Raji (cell line): Measurements from ENCODE around the gene HLA-DMA.

Source experiments
- POLR2A ChIP-seq: IDR thresholded peaks from 2 replicates; pipeline ENCODE4 v1.6.1; 2011; ENCODE audit warnings: low read depth, low read length, control low read depth; ENCODE audit not compliant: insufficient read depth

HLA-DMA gene

GRCh38 chr6:32947552-32948465 is 5.1 kb downstream of the HLA-DMA start:
- no peak for TF ChIP-seq POLR2A

DNA sequence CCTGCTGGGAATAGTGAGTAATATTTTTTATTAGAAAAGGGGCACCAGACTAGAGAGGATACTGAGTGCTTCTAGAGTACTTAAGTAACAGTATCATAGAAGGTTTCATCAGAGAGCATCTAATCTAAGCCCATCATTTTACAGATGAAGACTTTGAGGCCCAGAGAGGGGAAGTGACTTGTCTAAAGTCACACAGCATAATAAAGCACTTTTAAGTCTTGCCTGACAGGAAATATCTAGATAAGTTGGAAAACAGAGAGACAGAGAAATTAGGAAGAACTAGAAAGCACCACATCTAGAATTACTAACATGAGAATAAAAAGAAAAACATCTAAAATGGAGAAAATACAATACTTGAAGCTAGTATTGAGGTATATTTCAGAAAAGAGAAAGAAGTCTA is 6.0 kb downstream of the HLA-DMA start:
- TF ChIP-seq POLR2A: no peak

DNA sequence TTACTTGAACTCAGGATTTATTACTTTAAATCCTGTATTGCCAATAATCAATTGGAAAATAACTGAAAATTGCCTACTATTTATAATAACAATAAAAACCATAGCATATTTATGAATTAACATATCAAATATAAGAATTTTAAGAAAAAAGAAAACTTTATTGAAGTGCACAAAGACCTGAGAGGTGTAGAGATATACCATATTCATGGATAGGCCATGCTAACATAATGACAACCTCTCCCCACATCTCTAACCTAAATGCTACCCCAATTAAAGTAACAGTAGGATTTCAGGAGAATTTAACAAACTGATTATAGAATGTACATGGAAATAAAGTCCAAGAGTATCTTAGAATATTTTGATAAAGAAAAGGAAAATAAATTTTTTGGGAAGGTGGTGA is 6.9 kb downstream of the HLA-DMA start:
- no peak for TF ChIP-seq POLR2A

DNA sequence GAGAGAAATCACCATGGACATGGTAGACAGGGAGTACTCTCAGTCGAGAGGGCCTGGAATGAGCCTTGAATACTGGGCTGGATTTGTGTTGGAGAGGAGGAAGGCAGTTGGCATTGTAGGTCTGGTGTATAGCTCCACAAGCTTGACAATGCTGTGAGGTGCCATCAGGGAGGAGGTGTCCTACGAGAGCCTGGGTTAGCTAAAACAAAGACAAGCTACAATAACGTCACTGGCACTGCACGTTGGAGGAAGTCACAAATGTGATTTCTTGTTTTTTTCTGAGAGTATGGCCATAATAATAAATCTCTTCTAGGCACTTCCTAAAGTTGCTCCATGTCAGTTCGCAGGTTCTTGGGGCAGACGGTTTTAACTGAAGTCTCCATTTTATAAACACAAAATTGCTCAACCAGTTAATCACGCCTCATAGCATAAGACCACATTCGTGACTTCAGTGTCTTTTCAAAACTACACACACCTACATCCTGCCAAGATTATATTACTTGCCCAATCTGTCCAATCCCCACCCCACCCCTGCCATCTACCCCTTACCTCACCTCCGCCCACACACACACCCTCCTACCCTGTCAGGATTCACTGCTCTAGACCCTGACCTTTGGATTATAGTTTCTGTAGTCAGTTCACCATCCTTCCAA is 7.7 kb downstream of the HLA-DMA start:
- TF ChIP-seq POLR2A: peak; percentile 50; the same call in 1 of the 2 replicates

GRCh38 chr6:32943864-32944649 is 8.8 kb downstream of the HLA-DMA start:
- peak; percentile 88 for TF ChIP-seq POLR2A

- TF ChIP-seq POLR2A: 0 out of 2 replicates have a peak, but pooled peaks have one; percentile 34
These were observed 10.3 kb downstream of the HLA-DMA start for GRCh38 chr6:32942555-32943123.

GRCh38 chr6:32941214-32941768 is 11.6 kb downstream of the HLA-DMA start:
- no peak; the same call in 1 of the 2 replicates for TF ChIP-seq POLR2A

- TF ChIP-seq POLR2A: peak; percentile 50; the same call in 1 of the 2 replicates
These were observed 12.2 kb downstream of the HLA-DMA start, which contains the start of gene HLA-DMB for GRCh38 chr6:32940656-32941213. Gene HLA-DMB (minus strand): TSS chr6:32941028. CDS start chr6:32940807, 221 bp downstream.

- no peak for TF ChIP-seq POLR2A
These were observed 14.4 kb downstream of the HLA-DMA start for GRCh38 chr6:32938494-32938893.

- TF ChIP-seq POLR2A: no peak
These were observed 15.7 kb downstream of the HLA-DMA start for GRCh38 chr6:32937230-32937633.

GRCh38 chr6:32936239-32937152 is 16.4 kb downstream of the HLA-DMA start:
- TF ChIP-seq POLR2A: no peak

GRCh38 chr6:32935551-32936238 is 17.2 kb downstream of the HLA-DMA start:
- no peak for TF ChIP-seq POLR2A

DNA sequence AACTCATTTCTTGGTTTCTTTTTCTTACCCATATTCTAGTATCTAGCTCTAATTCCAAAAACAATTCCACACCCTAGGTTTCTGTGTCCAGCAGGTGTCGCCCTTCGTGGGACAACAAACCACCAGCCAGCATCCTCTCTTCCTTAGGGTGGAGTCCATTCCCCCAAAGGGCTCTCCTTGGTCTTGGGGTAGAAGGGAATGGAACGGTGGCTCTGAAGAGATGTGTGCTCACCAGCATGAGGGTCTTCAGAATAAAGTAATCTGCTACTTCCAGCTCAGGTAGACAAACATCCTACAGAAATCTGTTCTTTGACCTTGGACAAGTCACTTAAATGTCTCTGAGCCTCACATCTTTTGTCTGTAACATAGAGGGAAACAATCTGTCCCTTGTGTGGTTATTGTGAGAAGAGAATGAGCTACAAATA is 19.2 kb downstream of the HLA-DMA start:
- 0 out of 2 replicates have a peak, but pooled peaks have one; percentile 21 for TF ChIP-seq POLR2A
